ENCODE data around the gene HM13.
A peak's percentile ranks its signal among the peaks of the same experiment; 100 is the strongest.
"Not testable (repeated sequence)": the region's sequence is repeated elsewhere in the genome, so short reads cannot be mapped to it uniquely, and the experiment has no call there.

HM13 gene

DNA sequence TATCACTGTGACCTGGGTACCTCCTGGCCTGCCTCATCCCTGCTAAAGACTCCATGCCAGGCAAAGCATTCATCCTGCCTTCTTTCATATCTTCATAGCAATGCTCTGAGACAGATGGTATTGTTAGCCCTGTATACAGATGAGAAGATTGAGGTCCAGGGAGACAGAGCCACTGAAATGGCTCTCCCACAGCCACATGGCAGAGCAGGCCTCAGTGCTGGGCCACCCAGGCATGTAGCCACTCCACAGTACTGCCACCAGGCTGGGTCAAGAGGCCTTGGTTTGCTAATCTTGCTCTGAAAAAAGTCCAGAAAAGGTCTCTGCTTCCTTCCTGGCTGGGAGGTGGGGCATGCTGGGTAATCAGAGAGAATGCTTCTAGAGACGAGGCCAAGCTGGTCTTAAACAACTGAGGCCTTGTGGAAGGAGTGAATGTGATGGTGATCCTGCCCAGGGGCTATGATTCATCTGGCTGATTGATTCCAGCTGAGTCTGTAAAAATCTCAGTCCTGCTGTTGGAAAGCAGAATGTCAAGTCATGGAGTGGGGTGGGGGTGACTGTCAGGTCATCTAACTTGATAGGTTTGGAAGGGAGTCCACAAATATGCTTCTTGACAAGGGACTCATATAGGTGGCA lies 29.8 kb downstream of the HM13 start:
- no peak for DNase-seq (ENCODE audit: low read depth in 2 of 2)

- DNase-seq (ENCODE audit: low read depth in 2 of 2), result no peak
Observed at GRCh38 chr20:31544600-31544999, 30.4 kb downstream of the HM13 start.

DNA sequence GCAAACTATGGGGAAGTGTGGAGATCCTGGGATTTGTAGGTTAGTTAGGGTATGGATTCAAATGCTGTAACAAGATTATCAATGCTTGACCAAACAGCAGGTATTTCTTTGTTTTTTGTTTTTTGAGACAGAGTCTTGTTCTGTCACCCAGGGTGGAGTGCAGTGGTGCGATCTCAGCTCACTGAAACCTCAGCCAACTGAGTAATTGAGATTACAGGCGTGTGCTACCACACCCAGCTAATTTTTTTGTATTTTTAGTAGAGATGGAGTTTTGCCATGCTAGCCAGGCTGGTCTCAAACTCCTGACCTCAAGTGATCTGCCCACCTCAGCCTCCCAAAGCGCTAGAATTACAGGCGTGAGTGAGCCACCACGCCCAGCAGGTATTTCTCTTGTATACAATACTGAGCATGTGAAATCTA lies 31.4 kb downstream of the HM13 start:
- DNase-seq (ENCODE audit: low read depth in 2 of 2), result not testable (repeated sequence)

- DNase-seq (ENCODE audit: low read depth in 2 of 2), result peak; percentile 73
Observed at GRCh38 chr20:31547017-31547675, 32.9 kb downstream of the HM13 start.

- DNase-seq (ENCODE audit: low read depth in 2 of 2), result no peak
Observed at GRCh38 chr20:31547720-31548298, 33.6 kb downstream of the HM13 start.

GRCh38 chr20:31548820-31549512 lies 34.7 kb downstream of the HM13 start:
- DNase-seq (ENCODE audit: low read depth in 2 of 2), result no peak

DNA sequence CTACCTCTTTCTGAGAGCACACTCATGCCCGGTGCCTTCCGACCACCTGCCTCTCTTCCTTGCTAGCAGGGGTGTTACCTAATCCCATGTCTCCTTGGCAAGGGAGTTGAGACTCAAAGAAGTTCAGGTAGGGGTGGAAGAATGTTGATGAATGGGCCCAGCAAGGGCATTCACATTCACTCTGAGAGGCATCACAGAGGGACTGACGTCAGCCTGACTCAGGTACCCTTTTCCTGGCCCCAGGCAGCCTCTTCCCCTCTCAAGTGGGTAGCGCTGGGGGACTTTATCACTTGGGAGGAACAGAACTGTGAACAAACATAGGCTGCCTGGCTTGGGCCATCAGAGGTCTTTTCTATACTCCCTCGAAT lies 35.3 kb downstream of the HM13 start:
- DNase-seq (ENCODE audit: low read depth in 2 of 2), result no peak

- no peak for DNase-seq (ENCODE audit: low read depth in 2 of 2)
Observed at GRCh38 chr20:31550099-31550498, 35.9 kb downstream of the HM13 start.

- DNase-seq (ENCODE audit: low read depth in 2 of 2), result no peak
Observed at GRCh38 chr20:31551163-31552081, 37.2 kb downstream of the HM13 start.

GRCh38 chr20:31555203-31555775 lies 41.0 kb downstream of the HM13 start:
- no peak for DNase-seq (ENCODE audit: low read depth in 2 of 2)

DNA sequence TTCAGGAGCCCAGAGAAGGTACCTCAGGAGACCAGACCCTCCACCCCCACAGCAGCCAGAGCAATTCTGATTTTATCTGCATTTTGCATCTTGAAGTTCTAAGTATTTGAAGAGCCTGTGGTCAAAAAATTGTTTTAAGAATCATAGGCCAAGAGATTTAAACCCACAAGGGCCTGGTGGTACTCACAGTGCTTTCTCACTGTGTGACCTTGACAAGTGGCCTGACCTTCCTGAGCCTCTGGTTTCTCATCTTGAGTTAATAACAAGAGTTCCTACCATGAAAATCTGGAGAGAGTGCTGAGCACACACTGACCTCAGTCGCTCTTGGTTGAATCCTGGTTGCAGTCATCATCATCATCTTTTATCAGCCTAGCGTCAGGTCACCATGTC lies 45.5 kb downstream of the HM13 start:
- no peak for DNase-seq (ENCODE audit: low read depth in 2 of 2)

DNA sequence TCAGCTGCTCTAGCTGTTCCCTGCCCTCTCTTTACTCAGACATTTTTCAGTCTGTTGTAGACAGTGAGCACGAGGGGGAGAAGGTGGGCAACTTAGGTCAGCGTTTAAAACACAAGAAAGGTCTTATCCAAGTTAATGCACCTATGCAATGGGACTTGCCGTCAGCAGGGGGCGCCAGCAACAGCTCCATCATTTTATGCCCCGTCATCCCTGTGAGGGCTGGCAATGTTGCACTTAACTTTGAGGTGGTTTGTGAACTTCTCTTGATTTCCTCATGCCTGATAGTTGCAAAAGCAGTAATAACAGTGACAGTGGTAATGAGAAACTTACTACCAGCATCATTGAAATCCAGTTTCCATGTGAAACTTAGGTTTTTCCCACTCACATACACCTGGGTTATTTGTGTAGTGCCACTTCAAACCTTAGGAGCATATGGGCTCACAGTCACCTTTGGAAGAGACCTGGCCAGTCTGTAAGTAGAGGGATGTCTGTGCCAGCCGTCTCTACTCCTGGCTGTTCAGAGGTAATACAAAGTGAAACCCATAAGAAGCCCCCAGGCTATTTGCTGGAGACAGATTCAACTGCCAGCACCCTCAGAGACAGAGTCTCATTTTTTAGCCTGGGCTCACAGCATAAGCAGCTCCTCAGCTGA lies 46.0 kb downstream of the HM13 start:
- peak; percentile 56 to 61 for DNase-seq (ENCODE audit: low read depth in 2 of 2)

GRCh38 chr20:31560746-31561598 lies 46.7 kb downstream of the HM13 start:
- DNase-seq (ENCODE audit: low read depth in 2 of 2), result no peak

GRCh38 chr20:31562241-31562640 lies 48.0 kb downstream of the HM13 start:
- DNase-seq (ENCODE audit: low read depth in 2 of 2), result no peak

- no peak for DNase-seq (ENCODE audit: low read depth in 2 of 2)
Observed at GRCh38 chr20:31564284-31564683, 50.0 kb downstream of the HM13 start.

- DNase-seq (ENCODE audit: low read depth in 2 of 2), result no peak
Observed at GRCh38 chr20:31565699-31566318, 51.6 kb downstream of the HM13 start.

- DNase-seq (ENCODE audit: low read depth in 2 of 2), result no peak
Observed at GRCh38 chr20:31566319-31566657, 52.0 kb downstream of the HM13 start.

- DNase-seq (ENCODE audit: low read depth in 2 of 2), result peak in 1 of 2 donors; percentile 34
Observed at GRCh38 chr20:31566658-31567379, 52.6 kb downstream of the HM13 start.

DNA sequence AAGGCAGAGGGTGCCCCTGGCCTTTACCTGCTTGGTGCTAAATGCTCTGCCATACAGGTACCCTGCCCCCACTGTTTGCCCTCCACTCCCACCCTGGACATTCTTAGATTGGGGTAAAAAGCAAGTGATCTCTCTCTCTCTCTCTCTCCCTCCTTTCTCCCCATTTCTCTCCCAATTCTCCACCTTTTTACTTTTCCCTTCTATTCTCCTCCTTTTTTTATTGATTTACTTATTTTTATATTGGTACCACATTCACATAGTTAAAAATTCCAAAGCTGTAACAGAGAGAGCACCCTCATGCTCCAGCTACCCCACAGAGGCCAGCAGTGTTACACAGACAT lies 53.1 kb downstream of the HM13 start:
- DNase-seq (ENCODE audit: low read depth in 2 of 2), result no peak
